A204.1 (cell line): ENCODE results near the gene TDP2.

Experiments
- FAIRE-seq: peaks from 2 replicates; lab custom pipeline; 2012; peaks lifted over from hg19 to GRCh38; lab: Jason Lieb, UNC

TDP2 gene

GRCh38 chr6:24666641-24667377 is at the start of gene TDP2, which contains the start of gene ACOT13:
TDP2 (minus strand) TSS chr6:24666899; CDS start chr6:24666862, 37 bp downstream.
ACOT13 (plus strand) TSS chr6:24667077; CDS start chr6:24667264, 187 bp downstream.
- FAIRE-seq, result no peak

GRCh38 chr6:24710519-24711303 is 44.0 kb upstream of the TDP2 start:
- no peak for FAIRE-seq

- FAIRE-seq, result no peak
These were observed 42.5 kb upstream of the TDP2 start for GRCh38 chr6:24709014-24709711.

GRCh38 chr6:24708612-24709011 is 41.9 kb upstream of the TDP2 start:
- FAIRE-seq, result no peak

- FAIRE-seq, result no peak
These were observed 37.8 kb upstream of the TDP2 start for GRCh38 chr6:24704468-24704867.

- no peak for FAIRE-seq
These were observed 36.1 kb upstream of the TDP2 start for GRCh38 chr6:24702720-24703282.

GRCh38 chr6:24699521-24700359 is 33.0 kb upstream of the TDP2 start:
- no peak for FAIRE-seq

GRCh38 chr6:24696097-24696496 is 29.4 kb upstream of the TDP2 start:
- FAIRE-seq, result no peak

GRCh38 chr6:24695635-24696034 is 28.9 kb upstream of the TDP2 start:
- FAIRE-seq, result peak; percentile 6

- no peak for FAIRE-seq
These were observed 27.5 kb upstream of the TDP2 start for GRCh38 chr6:24694198-24694597.

GRCh38 chr6:24692848-24693592 is 26.3 kb upstream of the TDP2 start:
- FAIRE-seq, result no peak

GRCh38 chr6:24692415-24692814 is 25.7 kb upstream of the TDP2 start:
- no peak for FAIRE-seq

- FAIRE-seq, result no peak
These were observed 25.3 kb upstream of the TDP2 start for GRCh38 chr6:24692003-24692402.

GRCh38 chr6:24691550-24691949 is 24.9 kb upstream of the TDP2 start:
- no peak for FAIRE-seq

GRCh38 chr6:24690593-24690992 is 23.9 kb upstream of the TDP2 start:
- no peak for FAIRE-seq

GRCh38 chr6:24689964-24690363 is 23.3 kb upstream of the TDP2 start:
- FAIRE-seq, result no peak

- FAIRE-seq, result no peak
These were observed 20.2 kb upstream of the TDP2 start for GRCh38 chr6:24686946-24687345.

GRCh38 chr6:24686408-24686807 is 19.7 kb upstream of the TDP2 start:
- FAIRE-seq, result no peak

- no peak for FAIRE-seq
These were observed 16.9 kb upstream of the TDP2 start for GRCh38 chr6:24683297-24684296.

- FAIRE-seq, result no peak
These were observed 13.9 kb upstream of the TDP2 start for GRCh38 chr6:24680582-24680981.
